Measurements from ENCODE around the gene CDK5RAP3.

CDK5RAP3 gene

GRCh38 chr17:47962901-47963300 lies 8.0 kb upstream of the CDK5RAP3 start:
- 88% methylated on average over 1 of the region's 3 CpGs for WGBS (ENCODE audit: insufficient coverage)
- no peaks in the 10 kb centered on the region for H3K27me3 ChIP-seq (replicated peaks in 2 of 5; ENCODE audit: control insufficient read depth in 4 of 5, insufficient read depth in 5 of 5, low read length in 4 of 5)
- CTCF ChIA-PET = interaction anchor here (21.8 to 29.2 kb wide), 2 partner anchors 5 to 11 kb away, joined by 504 read pairs; partner anchors contain the start of genes CDK5RAP3, PNPO and PRR15L
- H3K4me3 ChIP-seq (ENCODE audit: control insufficient read depth in 1 of 7, extremely low read depth in 1 of 7, insufficient read depth in 4 of 7, low read depth in 2 of 7, low read length in 6 of 7) = no peak overlapping the region
- no peaks in the 10 kb centered on the region for H3K4me1 ChIP-seq (ENCODE audit: control extremely low read depth in 1 of 4, control insufficient read depth in 4 of 4, insufficient read depth in 4 of 4, low read length in 3 of 4)
- POLR2A ChIA-PET = no interaction called here
- no peak for DNase-seq
- no peaks in the 10 kb centered on the region for H3K9me3 ChIP-seq (ENCODE audit: control extremely low read depth in 1 of 5, control insufficient read depth in 4 of 5, insufficient read depth in 2 of 5, low read depth in 1 of 5, low read length in 4 of 5)
- H3K36me3 ChIP-seq (ENCODE audit: control insufficient read depth in 4 of 4, insufficient read depth in 4 of 4, low read length in 3 of 4) = no peaks in the 10 kb centered on the region
- H3K27ac ChIP-seq (ENCODE audit: insufficient read depth in 1 of 2, low read depth in 1 of 2, low read length in 2 of 2, poor library complexity in 1 of 2, severe bottlenecking in 2 of 2) = no peak overlapping the region

GRCh38 chr17:47964856-47965255 lies 6.1 kb upstream of the CDK5RAP3 start:
- Histone ChIP-seq H3K27me3 (replicated peaks in 2 of 5; ENCODE audit: control insufficient read depth in 4 of 5, insufficient read depth in 5 of 5, low read length in 4 of 5) (no peaks in the 10 kb centered on the region), H3K4me3 (ENCODE audit: control insufficient read depth in 1 of 7, extremely low read depth in 1 of 7, insufficient read depth in 4 of 7, low read depth in 2 of 7, low read length in 6 of 7) (no peak overlapping the region), H3K36me3 (ENCODE audit: control insufficient read depth in 4 of 4, insufficient read depth in 4 of 4, low read length in 3 of 4) (no peaks in the 10 kb centered on the region), H3K9me3 (ENCODE audit: control extremely low read depth in 1 of 5, control insufficient read depth in 4 of 5, insufficient read depth in 2 of 5, low read depth in 1 of 5, low read length in 4 of 5) (no peaks in the 10 kb centered on the region), H3K27ac (ENCODE audit: insufficient read depth in 1 of 2, low read depth in 1 of 2, low read length in 2 of 2, poor library complexity in 1 of 2, severe bottlenecking in 2 of 2) (no peak overlapping the region), H3K4me1 (ENCODE audit: control extremely low read depth in 1 of 4, control insufficient read depth in 4 of 4, insufficient read depth in 4 of 4, low read length in 3 of 4) (no peaks in the 10 kb centered on the region)
- no peak for DNase-seq
- WGBS (ENCODE audit: insufficient coverage) = 95% methylated on average over 3 of the region's 5 CpGs
- ChIA-PET CTCF (interaction anchor here (29.2 kb wide), 1 partner anchor 13 kb away, joined by 504 read pairs; the partner anchor contains the start of genes PNPO and PRR15L), POLR2A (no interaction called here)

GRCh38 chr17:47966079-47966519 lies 4.8 kb upstream of the CDK5RAP3 start:
- WGBS (ENCODE audit: insufficient coverage) = no CpG with 5 or more reads among the region's 1 CpG
- Histone ChIP-seq H3K4me1 (ENCODE audit: control extremely low read depth in 1 of 4, control insufficient read depth in 4 of 4, insufficient read depth in 4 of 4, low read length in 3 of 4) (peaks cover 0 to 9% (median 6%) of the 10 kb centered on the region in 4 experiments), H3K27me3 (replicated peaks in 2 of 5; ENCODE audit: control insufficient read depth in 4 of 5, insufficient read depth in 5 of 5, low read length in 4 of 5) (no peaks in the 10 kb centered on the region), H3K4me3 (ENCODE audit: control insufficient read depth in 1 of 7, extremely low read depth in 1 of 7, insufficient read depth in 4 of 7, low read depth in 2 of 7, low read length in 6 of 7) (no peak overlapping the region), H3K9me3 (ENCODE audit: control extremely low read depth in 1 of 5, control insufficient read depth in 4 of 5, insufficient read depth in 2 of 5, low read depth in 1 of 5, low read length in 4 of 5) (no peaks in the 10 kb centered on the region), H3K36me3 (ENCODE audit: control insufficient read depth in 4 of 4, insufficient read depth in 4 of 4, low read length in 3 of 4) (no peaks in the 10 kb centered on the region), H3K27ac (ENCODE audit: insufficient read depth in 1 of 2, low read depth in 1 of 2, low read length in 2 of 2, poor library complexity in 1 of 2, severe bottlenecking in 2 of 2) (no peak overlapping the region)
- ChIA-PET CTCF (interaction anchor here (1.2 to 29.2 kb wide), 3 partner anchors 13 to 53 kb away, joined by 3 to 504 read pairs (median 3); partner anchors contain the start of genes PNPO and PRR15L), POLR2A (no interaction called here)
- DNase-seq = no peak

- H3K4me1 ChIP-seq (ENCODE audit: control extremely low read depth in 1 of 4, control insufficient read depth in 4 of 4, insufficient read depth in 4 of 4, low read length in 3 of 4) = peaks cover 0 to 24% (median 17%) of the 10 kb centered on the region in 4 experiments
- no peak for DNase-seq
- ChIA-PET CTCF (interaction anchor here (1.1 to 29.2 kb wide), 5 partner anchors 8 to 82 kb away, joined by 3 to 504 read pairs (median 3); partner anchors contain the start of genes PNPO and PRR15L), POLR2A (interaction anchor here (0.6 kb wide), 1 partner anchor 121 kb away, joined by 3 read pairs; no protein-coding TSS in a partner anchor)
- 100% methylated on average over 4 of the region's 5 CpGs for WGBS (ENCODE audit: insufficient coverage)
- H3K27ac ChIP-seq (ENCODE audit: insufficient read depth in 1 of 2, low read depth in 1 of 2, low read length in 2 of 2, poor library complexity in 1 of 2, severe bottlenecking in 2 of 2) = no peak overlapping the region
- no peaks in the 10 kb centered on the region for H3K27me3 ChIP-seq (replicated peaks in 2 of 5; ENCODE audit: control insufficient read depth in 4 of 5, insufficient read depth in 5 of 5, low read length in 4 of 5)
- H3K9me3 ChIP-seq (ENCODE audit: control extremely low read depth in 1 of 5, control insufficient read depth in 4 of 5, insufficient read depth in 2 of 5, low read depth in 1 of 5, low read length in 4 of 5) = no peaks in the 10 kb centered on the region
- H3K36me3 ChIP-seq (ENCODE audit: control insufficient read depth in 4 of 4, insufficient read depth in 4 of 4, low read length in 3 of 4) = peaks cover 0 to 4% (median under 1%) of the 10 kb centered on the region in 4 experiments
- H3K4me3 ChIP-seq (ENCODE audit: control insufficient read depth in 1 of 7, extremely low read depth in 1 of 7, insufficient read depth in 4 of 7, low read depth in 2 of 7, low read length in 6 of 7) = no peak overlapping the region
Measured at GRCh38 chr17:47967607-47968252, 3.2 kb upstream of the CDK5RAP3 start.

- POLR2A ChIA-PET = no interaction called here
- Histone ChIP-seq H3K27me3 (replicated peaks in 2 of 5; ENCODE audit: control insufficient read depth in 4 of 5, insufficient read depth in 5 of 5, low read length in 4 of 5) (no peaks in the 10 kb centered on the region), H3K4me3 (ENCODE audit: control insufficient read depth in 1 of 7, extremely low read depth in 1 of 7, insufficient read depth in 4 of 7, low read depth in 2 of 7, low read length in 6 of 7) (no peak overlapping the region), H3K4me1 (ENCODE audit: control extremely low read depth in 1 of 4, control insufficient read depth in 4 of 4, insufficient read depth in 4 of 4, low read length in 3 of 4) (peaks cover 0 to 24% (median 17%) of the 10 kb centered on the region in 4 experiments), H3K27ac (ENCODE audit: insufficient read depth in 1 of 2, low read depth in 1 of 2, low read length in 2 of 2, poor library complexity in 1 of 2, severe bottlenecking in 2 of 2) (no peak overlapping the region), H3K9me3 (ENCODE audit: control extremely low read depth in 1 of 5, control insufficient read depth in 4 of 5, insufficient read depth in 2 of 5, low read depth in 1 of 5, low read length in 4 of 5) (no peaks in the 10 kb centered on the region), H3K36me3 (ENCODE audit: control insufficient read depth in 4 of 4, insufficient read depth in 4 of 4, low read length in 3 of 4) (peaks cover 1 to 9% (median 5%) of the 10 kb centered on the region in 4 experiments)
- WGBS (ENCODE audit: insufficient coverage) = 100% methylated on average over 2 of the region's 5 CpGs
- CTCF ChIA-PET = interaction anchor here (1.1 to 29.2 kb wide), 5 partner anchors 11 to 137 kb away, joined by 3 to 511 read pairs (median 25); partner anchors contain the start of genes LRRC46, MRPL10, PNPO and PRR15L
- no peak for DNase-seq
Measured at GRCh38 chr17:47968836-47969235, 2.1 kb upstream of the CDK5RAP3 start.

GRCh38 chr17:47969930-47970724 lies 786 bp upstream of the CDK5RAP3 start:
- POLR2A ChIA-PET = interaction anchor here (0.8 to 1.3 kb wide), 3 partner anchors 23 to 148 kb away, joined by 3 to 5 read pairs (median 3); partner anchors contain the start of gene OSBPL7
- CTCF ChIA-PET = interaction anchor here (0.8 to 29.2 kb wide), 15 partner anchors 10 to 139 kb away, joined by 3 to 511 read pairs (median 3); partner anchors contain the start of genes LRRC46, MRPL10, PNPO and PRR15L
- Histone ChIP-seq H3K27me3 (replicated peaks in 2 of 5; ENCODE audit: control insufficient read depth in 4 of 5, insufficient read depth in 5 of 5, low read length in 4 of 5) (no peaks in the 10 kb centered on the region), H3K36me3 (ENCODE audit: control insufficient read depth in 4 of 4, insufficient read depth in 4 of 4, low read length in 3 of 4) (peaks cover 4 to 21% (median 15%) of the 10 kb centered on the region in 4 experiments), H3K9me3 (ENCODE audit: control extremely low read depth in 1 of 5, control insufficient read depth in 4 of 5, insufficient read depth in 2 of 5, low read depth in 1 of 5, low read length in 4 of 5) (no peaks in the 10 kb centered on the region), H3K4me3 (ENCODE audit: control insufficient read depth in 1 of 7, extremely low read depth in 1 of 7, insufficient read depth in 4 of 7, low read depth in 2 of 7, low read length in 6 of 7) (peak overlapping the region; percentile 6 to 93 (median 54)), H3K27ac (ENCODE audit: insufficient read depth in 1 of 2, low read depth in 1 of 2, low read length in 2 of 2, poor library complexity in 1 of 2, severe bottlenecking in 2 of 2) (no peak overlapping the region), H3K4me1 (ENCODE audit: control extremely low read depth in 1 of 4, control insufficient read depth in 4 of 4, insufficient read depth in 4 of 4, low read length in 3 of 4) (peaks cover 0 to 24% (median 17%) of the 10 kb centered on the region in 4 experiments)
- 63% methylated on average over 11 of the region's 15 CpGs for WGBS (ENCODE audit: insufficient coverage)
- DNase-seq = no peak
